Fibroblast of mammary gland (primary cell): ENCODE data around the gene SNX20.

ENCODE experiments used
- DNase-seq: peaks from one replicate; pipeline ENCODE4 v3.0.0-alpha.2; 2010; ENCODE audit warnings: low read depth
- H3K4me3 ChIP-seq: 2 replicates; pipeline ENCODE4 v1.5.1; 2011; ENCODE audit warnings: low read depth, mild to moderate bottlenecking, low read length, moderate library complexity; ENCODE audit not compliant: control insufficient read depth
- CTCF ChIP-seq: conservative IDR thresholded peaks from 2 replicates; pipeline ENCODE4 v1.5.1; 2011; ENCODE audit warnings: low read depth, low read length, inconsistent platforms; ENCODE audit not compliant: control insufficient read depth, insufficient read depth

Gene SNX20

GRCh38 chr16:50651835-50652438 is 29.2 kb downstream of the SNX20 start:
- no peak for DNase-seq
- no peak for TF ChIP-seq CTCF
- H3K4me3 ChIP-seq = no peak overlapping the region

- H3K4me3 ChIP-seq = no peak overlapping the region
- no peak for TF ChIP-seq CTCF
- no peak for DNase-seq
These were observed 34.8 kb downstream of the SNX20 start for GRCh38 chr16:50646345-50646744.

- DNase-seq = no peak
- no peak overlapping the region for H3K4me3 ChIP-seq
- TF ChIP-seq CTCF = no peak
These were observed 35.4 kb downstream of the SNX20 start for GRCh38 chr16:50645563-50646220.

- no peak overlapping the region for H3K4me3 ChIP-seq
- no peak for DNase-seq
- peak; percentile 9 for TF ChIP-seq CTCF
These were observed 36.4 kb downstream of the SNX20 start for GRCh38 chr16:50644729-50645128.

GRCh38 chr16:50644245-50644644 is 36.9 kb downstream of the SNX20 start:
- no peak overlapping the region for H3K4me3 ChIP-seq
- DNase-seq = no peak
- no peak for TF ChIP-seq CTCF

- no peak for DNase-seq
- no peak overlapping the region for H3K4me3 ChIP-seq
- TF ChIP-seq CTCF = no peak
These were observed 37.9 kb downstream of the SNX20 start for GRCh38 chr16:50643192-50643591.
